H1 (cell line): ENCODE results near the gene MLEC. TPM values are rescaled to one million over a fixed set of nuclear protein-coding genes. Genes with fewer than 3 reads are reported as not detected.

Experiments
- CHD1 ChIP-seq: IDR thresholded peaks from 2 replicates; pipeline ENCODE4 v1.6.1; 2012; ENCODE audit warnings: low read depth, low read length, improper control_type of control experiment
- CTCF ChIP-seq, 3 experiments: IDR thresholded peaks; 1 replicate in 2 of 3; 2 replicates in 1 of 3; pipeline versions ENCODE4 v1.5.1 to v1.6.1; 2011; ENCODE audit warnings: low read length in 3 of 3, mild to moderate bottlenecking in 3 of 3, inconsistent platforms in 2 of 3, low read depth in 1 of 3, moderate library complexity in 1 of 3; ENCODE audit not compliant: insufficient read depth in 1 of 3; ENCODE audit errors: control extremely low read depth in 1 of 3
- EP300 ChIP-seq, 2 experiments: IDR thresholded peaks; 1 replicate in 1 of 2; 2 replicates in 1 of 2; pipeline ENCODE4 v1.6.1; 2011 to 2012; ENCODE audit warnings: low read depth in 2 of 2, low read length in 2 of 2, mild to moderate bottlenecking in 2 of 2, borderline replicate concordance in 1 of 2, inconsistent platforms in 1 of 2, moderate library complexity in 1 of 2
- KDM1A ChIP-seq: fragments of 200-600, 300-600 bp; sonication (generic); IDR thresholded peaks from 2 replicates; pipeline ENCODE4 v1.7.1; 2016; ENCODE audit warnings: mild to moderate bottlenecking, low read length, borderline replicate concordance
- SP1 ChIP-seq: IDR thresholded peaks from 2 replicates; pipeline ENCODE4 v1.6.1; 2011; ENCODE audit warnings: low read depth, low read length
- polyA plus RNA-seq, 7 experiments: library from polyadenylated mRNA; depleted of rRNA in 3 of 7; stranded (reverse) in 5 of 7; unstranded in 2 of 7; fragments of >200 nt in 5 of 7; fragments of 200-250 nt in 2 of 7; gene quantifications; 1 replicate in 5 of 7; 2 replicates in 1 of 7; 4 replicates in 1 of 7; pipeline versions ENCODE4 v1.2.1 to v1.2.3, GENCODE V29; 2011 to 2013; ENCODE audit warnings: missing spikeins in 2 of 7, mixed read lengths in 2 of 7
- total RNA-seq: library from RNA; stranded (reverse); fragmentation: NEBNext Ultra II Directional; extraction: Animal tissue kit (Norgen Biotek cat#: 25700); gene quantifications from 2 replicates; pipeline ENCODE4 v1.2.1, GENCODE V29; 2021
- TF ChIP-seq, protein P1 (sequence below): fragments of 300-600 bp; sonication (generic); IDR thresholded peaks from 2 replicates; pipeline ENCODE4 v1.7.1; 2012; ENCODE audit warnings: low read length, moderate library complexity, mild to moderate bottlenecking, inconsistent platforms; ENCODE audit not compliant: insufficient replicate concordance

MLEC gene
- total and polyA plus RNA-seq, 2 of the 8 experiments (the other 6 are each of a cell fraction or from before 2014, with no cell fraction given): 37.1 to 260 TPM

GRCh38 chr12:120725659-120726509 lies 38.9 kb downstream of the MLEC start, which contains the start of gene ACADS (continued):
- TF ChIP-seq CTCF (IDR thresholded peaks at IDR 0.05; ENCODE audit: control extremely low read depth in 1 of 3, insufficient read depth in 1 of 3, low read depth in 1 of 3, low read length in 3 of 3): no peak
- TF ChIP-seq CHD1: no peak
- TF ChIP-seq KDM1A: no peak
- TF ChIP-seq, protein P1, sequence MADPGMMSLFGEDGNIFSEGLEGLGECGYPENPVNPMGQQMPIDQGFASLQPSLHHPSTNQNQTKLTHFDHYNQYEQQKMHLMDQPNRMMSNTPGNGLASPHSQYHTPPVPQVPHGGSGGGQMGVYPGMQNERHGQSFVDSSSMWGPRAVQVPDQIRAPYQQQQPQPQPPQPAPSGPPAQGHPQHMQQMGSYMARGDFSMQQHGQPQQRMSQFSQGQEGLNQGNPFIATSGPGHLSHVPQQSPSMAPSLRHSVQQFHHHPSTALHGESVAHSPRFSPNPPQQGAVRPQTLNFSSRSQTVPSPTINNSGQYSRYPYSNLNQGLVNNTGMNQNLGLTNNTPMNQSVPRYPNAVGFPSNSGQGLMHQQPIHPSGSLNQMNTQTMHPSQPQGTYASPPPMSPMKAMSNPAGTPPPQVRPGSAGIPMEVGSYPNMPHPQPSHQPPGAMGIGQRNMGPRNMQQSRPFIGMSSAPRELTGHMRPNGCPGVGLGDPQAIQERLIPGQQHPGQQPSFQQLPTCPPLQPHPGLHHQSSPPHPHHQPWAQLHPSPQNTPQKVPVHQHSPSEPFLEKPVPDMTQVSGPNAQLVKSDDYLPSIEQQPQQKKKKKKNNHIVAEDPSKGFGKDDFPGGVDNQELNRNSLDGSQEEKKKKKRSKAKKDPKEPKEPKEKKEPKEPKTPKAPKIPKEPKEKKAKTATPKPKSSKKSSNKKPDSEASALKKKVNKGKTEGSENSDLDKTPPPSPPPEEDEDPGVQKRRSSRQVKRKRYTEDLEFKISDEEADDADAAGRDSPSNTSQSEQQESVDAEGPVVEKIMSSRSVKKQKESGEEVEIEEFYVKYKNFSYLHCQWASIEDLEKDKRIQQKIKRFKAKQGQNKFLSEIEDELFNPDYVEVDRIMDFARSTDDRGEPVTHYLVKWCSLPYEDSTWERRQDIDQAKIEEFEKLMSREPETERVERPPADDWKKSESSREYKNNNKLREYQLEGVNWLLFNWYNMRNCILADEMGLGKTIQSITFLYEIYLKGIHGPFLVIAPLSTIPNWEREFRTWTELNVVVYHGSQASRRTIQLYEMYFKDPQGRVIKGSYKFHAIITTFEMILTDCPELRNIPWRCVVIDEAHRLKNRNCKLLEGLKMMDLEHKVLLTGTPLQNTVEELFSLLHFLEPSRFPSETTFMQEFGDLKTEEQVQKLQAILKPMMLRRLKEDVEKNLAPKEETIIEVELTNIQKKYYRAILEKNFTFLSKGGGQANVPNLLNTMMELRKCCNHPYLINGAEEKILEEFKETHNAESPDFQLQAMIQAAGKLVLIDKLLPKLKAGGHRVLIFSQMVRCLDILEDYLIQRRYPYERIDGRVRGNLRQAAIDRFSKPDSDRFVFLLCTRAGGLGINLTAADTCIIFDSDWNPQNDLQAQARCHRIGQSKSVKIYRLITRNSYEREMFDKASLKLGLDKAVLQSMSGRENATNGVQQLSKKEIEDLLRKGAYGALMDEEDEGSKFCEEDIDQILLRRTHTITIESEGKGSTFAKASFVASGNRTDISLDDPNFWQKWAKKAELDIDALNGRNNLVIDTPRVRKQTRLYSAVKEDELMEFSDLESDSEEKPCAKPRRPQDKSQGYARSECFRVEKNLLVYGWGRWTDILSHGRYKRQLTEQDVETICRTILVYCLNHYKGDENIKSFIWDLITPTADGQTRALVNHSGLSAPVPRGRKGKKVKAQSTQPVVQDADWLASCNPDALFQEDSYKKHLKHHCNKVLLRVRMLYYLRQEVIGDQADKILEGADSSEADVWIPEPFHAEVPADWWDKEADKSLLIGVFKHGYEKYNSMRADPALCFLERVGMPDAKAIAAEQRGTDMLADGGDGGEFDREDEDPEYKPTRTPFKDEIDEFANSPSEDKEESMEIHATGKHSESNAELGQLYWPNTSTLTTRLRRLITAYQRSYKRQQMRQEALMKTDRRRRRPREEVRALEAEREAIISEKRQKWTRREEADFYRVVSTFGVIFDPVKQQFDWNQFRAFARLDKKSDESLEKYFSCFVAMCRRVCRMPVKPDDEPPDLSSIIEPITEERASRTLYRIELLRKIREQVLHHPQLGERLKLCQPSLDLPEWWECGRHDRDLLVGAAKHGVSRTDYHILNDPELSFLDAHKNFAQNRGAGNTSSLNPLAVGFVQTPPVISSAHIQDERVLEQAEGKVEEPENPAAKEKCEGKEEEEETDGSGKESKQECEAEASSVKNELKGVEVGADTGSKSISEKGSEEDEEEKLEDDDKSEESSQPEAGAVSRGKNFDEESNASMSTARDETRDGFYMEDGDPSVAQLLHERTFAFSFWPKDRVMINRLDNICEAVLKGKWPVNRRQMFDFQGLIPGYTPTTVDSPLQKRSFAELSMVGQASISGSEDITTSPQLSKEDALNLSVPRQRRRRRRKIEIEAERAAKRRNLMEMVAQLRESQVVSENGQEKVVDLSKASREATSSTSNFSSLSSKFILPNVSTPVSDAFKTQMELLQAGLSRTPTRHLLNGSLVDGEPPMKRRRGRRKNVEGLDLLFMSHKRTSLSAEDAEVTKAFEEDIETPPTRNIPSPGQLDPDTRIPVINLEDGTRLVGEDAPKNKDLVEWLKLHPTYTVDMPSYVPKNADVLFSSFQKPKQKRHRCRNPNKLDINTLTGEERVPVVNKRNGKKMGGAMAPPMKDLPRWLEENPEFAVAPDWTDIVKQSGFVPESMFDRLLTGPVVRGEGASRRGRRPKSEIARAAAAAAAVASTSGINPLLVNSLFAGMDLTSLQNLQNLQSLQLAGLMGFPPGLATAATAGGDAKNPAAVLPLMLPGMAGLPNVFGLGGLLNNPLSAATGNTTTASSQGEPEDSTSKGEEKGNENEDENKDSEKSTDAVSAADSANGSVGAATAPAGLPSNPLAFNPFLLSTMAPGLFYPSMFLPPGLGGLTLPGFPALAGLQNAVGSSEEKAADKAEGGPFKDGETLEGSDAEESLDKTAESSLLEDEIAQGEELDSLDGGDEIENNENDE: no peak
- peak; percentile 52; the same call in 1 of the 2 replicates for TF ChIP-seq SP1
- TF ChIP-seq EP300 (IDR thresholded peaks at IDR 0.05; ENCODE audit: borderline replicate concordance in 1 of 2, low read depth in 2 of 2, low read length in 2 of 2): no peak
